H1 (cell line): Measurements from ENCODE around the gene AMZ1.
"Not testable (repeated sequence)": the region's sequence is repeated elsewhere in the genome, so short reads cannot be mapped to it uniquely, and the experiment has no call there.

Experiments used
- BACH1 ChIP-seq: IDR thresholded peaks from 2 replicates; pipeline ENCODE4 v1.6.1; 2012; ENCODE audit warnings: low read length, improper control_type of control experiment
- CEBPB ChIP-seq: IDR thresholded peaks from 2 replicates; pipeline ENCODE4 v1.6.1; 2012; ENCODE audit warnings: low read depth, low read length
- CREB1 ChIP-seq: IDR thresholded peaks from 2 replicates; pipeline ENCODE4 v1.6.1; 2012; ENCODE audit warnings: inconsistent platforms
- GTF2F1 ChIP-seq: IDR thresholded peaks from 2 replicates; pipeline ENCODE4 v1.6.1; 2012; ENCODE audit warnings: low read depth, low read length, improper control_type of control experiment, borderline replicate concordance
- JUN ChIP-seq: IDR thresholded peaks from 2 replicates; pipeline ENCODE4 v1.6.1; 2011; ENCODE audit warnings: low read depth, mild to moderate bottlenecking, improper control_type of control experiment, low read length
- POLR2A ChIP-seq, 2 experiments: IDR thresholded peaks; 1 replicate in 1 of 2; 2 replicates in 1 of 2; pipeline ENCODE4 v1.6.1; 2011; ENCODE audit warnings: low read depth in 2 of 2, low read length in 2 of 2, mild to moderate bottlenecking in 2 of 2; ENCODE audit errors: control extremely low read depth in 1 of 2
- POLR2AphosphoS5 ChIP-seq: IDR thresholded peaks from 2 replicates; pipeline ENCODE4 v1.6.1; 2011; ENCODE audit warnings: low read depth, low read length
- RNF2 ChIP-seq: fragments of 200-900, 300-1000 bp; sonication (generic); IDR thresholded peaks from 2 replicates; pipeline ENCODE4 v1.7.1; 2016; ENCODE audit warnings: borderline replicate concordance, low read depth, mild to moderate bottlenecking, antibody characterized with exemption, low read length; ENCODE audit not compliant: poor library complexity, severe bottlenecking; ENCODE audit errors: missing control alignments
- TBP ChIP-seq: IDR thresholded peaks from 2 replicates; pipeline ENCODE4 v1.6.1; 2011; ENCODE audit warnings: low read depth, low read length, improper control_type of control experiment
- USF2 ChIP-seq: IDR thresholded peaks from 2 replicates; pipeline ENCODE4 v1.6.1; 2011; ENCODE audit warnings: low read length, improper control_type of control experiment
- TF ChIP-seq, protein P1 (sequence below), 3 experiments: IDR thresholded peaks; 1 replicate in 2 of 3; 2 replicates in 1 of 3; pipeline versions ENCODE4 v1.5.1 to v1.6.1; 2011; ENCODE audit warnings: low read length in 3 of 3, mild to moderate bottlenecking in 3 of 3, inconsistent platforms in 2 of 3, low read depth in 1 of 3, moderate library complexity in 1 of 3; ENCODE audit not compliant: insufficient read depth in 1 of 3; ENCODE audit errors: control extremely low read depth in 1 of 3

DNA sequence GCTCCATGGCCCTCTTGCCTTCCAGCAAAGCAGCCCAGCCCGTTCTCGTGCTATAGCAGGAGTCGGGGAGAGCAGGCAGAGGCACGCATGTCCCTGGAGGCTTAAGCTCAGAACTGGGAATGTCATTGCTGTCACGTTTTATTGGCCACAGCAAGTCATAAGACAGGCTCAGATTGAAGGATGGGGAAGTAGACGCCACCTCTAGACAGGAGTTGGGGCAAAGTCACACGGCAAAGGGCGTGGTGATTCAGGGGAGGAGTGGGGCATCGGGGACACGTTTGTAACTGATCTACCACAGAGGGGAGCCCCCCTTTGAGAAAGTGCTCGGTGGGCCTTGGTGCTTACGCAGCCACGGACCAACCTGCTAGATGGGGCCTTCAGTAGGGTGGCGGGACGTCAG, 9.5 kb upstream of the AMZ1 start:
- not testable (repeated sequence) for TF ChIP-seq CEBPB; RNF2; BACH1; GTF2F1; POLR2AphosphoS5; POLR2A (IDR thresholded peaks at IDR 0.05; ENCODE audit: control extremely low read depth in 1 of 2, low read depth in 2 of 2, low read length in 2 of 2); JUN; CREB1; TBP; USF2
- TF ChIP-seq, protein P1, sequence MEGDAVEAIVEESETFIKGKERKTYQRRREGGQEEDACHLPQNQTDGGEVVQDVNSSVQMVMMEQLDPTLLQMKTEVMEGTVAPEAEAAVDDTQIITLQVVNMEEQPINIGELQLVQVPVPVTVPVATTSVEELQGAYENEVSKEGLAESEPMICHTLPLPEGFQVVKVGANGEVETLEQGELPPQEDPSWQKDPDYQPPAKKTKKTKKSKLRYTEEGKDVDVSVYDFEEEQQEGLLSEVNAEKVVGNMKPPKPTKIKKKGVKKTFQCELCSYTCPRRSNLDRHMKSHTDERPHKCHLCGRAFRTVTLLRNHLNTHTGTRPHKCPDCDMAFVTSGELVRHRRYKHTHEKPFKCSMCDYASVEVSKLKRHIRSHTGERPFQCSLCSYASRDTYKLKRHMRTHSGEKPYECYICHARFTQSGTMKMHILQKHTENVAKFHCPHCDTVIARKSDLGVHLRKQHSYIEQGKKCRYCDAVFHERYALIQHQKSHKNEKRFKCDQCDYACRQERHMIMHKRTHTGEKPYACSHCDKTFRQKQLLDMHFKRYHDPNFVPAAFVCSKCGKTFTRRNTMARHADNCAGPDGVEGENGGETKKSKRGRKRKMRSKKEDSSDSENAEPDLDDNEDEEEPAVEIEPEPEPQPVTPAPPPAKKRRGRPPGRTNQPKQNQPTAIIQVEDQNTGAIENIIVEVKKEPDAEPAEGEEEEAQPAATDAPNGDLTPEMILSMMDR (IDR thresholded peaks at IDR 0.05; ENCODE audit: control extremely low read depth in 1 of 3, insufficient read depth in 1 of 3, low read depth in 1 of 3, low read length in 3 of 3), result not testable (repeated sequence)
